H1 (cell line): ENCODE results near the gene NMRK2. TPM values are rescaled to one million over a fixed set of nuclear protein-coding genes. Genes with fewer than 3 reads are reported as not detected.

ENCODE experiments used
- CBX5 ChIP-seq: fragments of 300-800, 300-1000 bp; sonication (generic); IDR thresholded peaks from 2 replicates; pipeline ENCODE4 v1.7.1; 2016; ENCODE audit warnings: antibody characterized with exemption, low read length, low read depth
- CBX8 ChIP-seq: fragments of 300-800, 300-1000 bp; sonication (generic); IDR thresholded peaks from 2 replicates; pipeline ENCODE4 v1.7.1; 2016; ENCODE audit warnings: low read depth, low read length, borderline replicate concordance
- CHD7 ChIP-seq: fragments of 300-600 bp; sonication (generic); IDR thresholded peaks from 2 replicates; pipeline ENCODE4 v1.7.1; 2012; ENCODE audit warnings: low read length, moderate library complexity, mild to moderate bottlenecking, inconsistent platforms; ENCODE audit not compliant: insufficient replicate concordance
- NRF1 ChIP-seq: IDR thresholded peaks from 2 replicates; pipeline ENCODE4 v1.6.1; 2011; ENCODE audit warnings: mild to moderate bottlenecking, low read depth, low read length, improper control_type of control experiment
- POLR2A ChIP-seq, 2 experiments: IDR thresholded peaks; 1 replicate in 1 of 2; 2 replicates in 1 of 2; pipeline ENCODE4 v1.6.1; 2011; ENCODE audit warnings: low read depth in 2 of 2, low read length in 2 of 2, mild to moderate bottlenecking in 2 of 2; ENCODE audit errors: control extremely low read depth in 1 of 2
- POU5F1 ChIP-seq: IDR thresholded peaks from 2 replicates; pipeline ENCODE4 v1.6.1; 2011; ENCODE audit warnings: low read depth, mild to moderate bottlenecking, low read length, moderate library complexity
- SP4 ChIP-seq: IDR thresholded peaks from 2 replicates; pipeline ENCODE4 v1.6.1; 2012; ENCODE audit warnings: low read length, inconsistent platforms
- polyA plus RNA-seq, 7 experiments: library from polyadenylated mRNA; depleted of rRNA in 3 of 7; stranded (reverse) in 5 of 7; unstranded in 2 of 7; fragments of >200 nt in 5 of 7; fragments of 200-250 nt in 2 of 7; gene quantifications; 1 replicate in 5 of 7; 2 replicates in 1 of 7; 4 replicates in 1 of 7; pipeline versions ENCODE4 v1.2.1 to v1.2.3, GENCODE V29; 2011 to 2013; ENCODE audit warnings: missing spikeins in 2 of 7, mixed read lengths in 2 of 7
- total RNA-seq: library from RNA; stranded (reverse); fragmentation: NEBNext Ultra II Directional; extraction: Animal tissue kit (Norgen Biotek cat#: 25700); gene quantifications from 2 replicates; pipeline ENCODE4 v1.2.1, GENCODE V29; 2021
- TF ChIP-seq, protein P1 (sequence below), 3 experiments: IDR thresholded peaks; 1 replicate in 2 of 3; 2 replicates in 1 of 3; pipeline versions ENCODE4 v1.5.1 to v1.6.1; 2011; ENCODE audit warnings: low read length in 3 of 3, mild to moderate bottlenecking in 3 of 3, inconsistent platforms in 2 of 3, low read depth in 1 of 3, moderate library complexity in 1 of 3; ENCODE audit not compliant: insufficient read depth in 1 of 3; ENCODE audit errors: control extremely low read depth in 1 of 3

The NMRK2 gene
- total and polyA plus RNA-seq, 2 of the 8 experiments (the other 6 are each of a cell fraction or from before 2014, with no cell fraction given) = 87.4 to 206 TPM

DNA sequence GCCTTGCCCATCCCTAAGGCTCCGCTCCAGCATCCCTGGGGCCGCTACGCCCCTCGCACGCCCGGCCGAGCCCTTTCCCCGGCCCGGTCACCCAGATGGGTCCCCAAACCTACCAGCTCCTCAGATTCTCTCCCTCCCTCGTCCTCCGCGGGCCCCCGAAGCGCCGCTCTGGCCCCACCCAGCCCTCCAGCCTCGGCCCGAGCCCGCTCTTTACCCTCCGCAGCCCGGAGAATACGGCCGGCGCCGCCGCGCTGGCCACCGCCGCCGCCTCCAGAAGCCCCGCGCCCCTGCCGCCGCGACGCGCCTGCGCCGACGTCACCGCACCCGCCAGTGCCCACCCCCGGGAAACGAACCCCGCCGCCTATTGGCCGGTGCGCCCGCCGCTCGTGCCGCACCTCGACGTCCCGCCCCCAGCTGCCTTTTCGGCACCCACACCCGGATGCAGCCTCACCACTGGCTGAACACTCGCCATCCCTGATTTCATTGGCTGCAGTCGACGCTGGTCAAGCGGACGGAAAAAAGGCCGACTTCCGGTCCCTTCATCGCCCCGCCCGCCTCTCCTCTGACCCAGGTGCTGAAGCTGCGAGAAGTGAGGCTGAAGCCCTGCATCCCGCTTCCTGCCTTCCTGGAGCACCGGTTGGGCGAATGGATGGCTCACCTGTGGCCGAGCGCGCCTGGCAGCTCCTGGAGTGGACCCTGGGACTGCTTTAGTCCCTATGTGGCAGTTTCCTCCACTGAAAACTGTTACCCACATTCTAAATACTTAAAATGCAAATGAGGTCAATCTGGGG is 38.1 kb downstream of the NMRK2 start, which contains the start of gene DAPK3 (continued):
- TF ChIP-seq CHD7 = no peak
- TF ChIP-seq, protein P1, sequence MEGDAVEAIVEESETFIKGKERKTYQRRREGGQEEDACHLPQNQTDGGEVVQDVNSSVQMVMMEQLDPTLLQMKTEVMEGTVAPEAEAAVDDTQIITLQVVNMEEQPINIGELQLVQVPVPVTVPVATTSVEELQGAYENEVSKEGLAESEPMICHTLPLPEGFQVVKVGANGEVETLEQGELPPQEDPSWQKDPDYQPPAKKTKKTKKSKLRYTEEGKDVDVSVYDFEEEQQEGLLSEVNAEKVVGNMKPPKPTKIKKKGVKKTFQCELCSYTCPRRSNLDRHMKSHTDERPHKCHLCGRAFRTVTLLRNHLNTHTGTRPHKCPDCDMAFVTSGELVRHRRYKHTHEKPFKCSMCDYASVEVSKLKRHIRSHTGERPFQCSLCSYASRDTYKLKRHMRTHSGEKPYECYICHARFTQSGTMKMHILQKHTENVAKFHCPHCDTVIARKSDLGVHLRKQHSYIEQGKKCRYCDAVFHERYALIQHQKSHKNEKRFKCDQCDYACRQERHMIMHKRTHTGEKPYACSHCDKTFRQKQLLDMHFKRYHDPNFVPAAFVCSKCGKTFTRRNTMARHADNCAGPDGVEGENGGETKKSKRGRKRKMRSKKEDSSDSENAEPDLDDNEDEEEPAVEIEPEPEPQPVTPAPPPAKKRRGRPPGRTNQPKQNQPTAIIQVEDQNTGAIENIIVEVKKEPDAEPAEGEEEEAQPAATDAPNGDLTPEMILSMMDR (IDR thresholded peaks at IDR 0.05; ENCODE audit: control extremely low read depth in 1 of 3, insufficient read depth in 1 of 3, low read depth in 1 of 3, low read length in 3 of 3) = no peak
- TF ChIP-seq NRF1 = peak; percentile 18; the same call in 1 of the 2 replicates
- peak; percentile 37 to 82 for TF ChIP-seq POLR2A (IDR thresholded peaks at IDR 0.05; ENCODE audit: control extremely low read depth in 1 of 2, low read depth in 2 of 2, low read length in 2 of 2)
- no peak for TF ChIP-seq SP4
- no peak for TF ChIP-seq CBX8
- TF ChIP-seq CBX5 = no peak
- no peak for TF ChIP-seq POU5F1
